ENCODE results near the gene NFIL3. TPM values are rescaled to one million over a fixed set of nuclear protein-coding genes. Genes with fewer than 3 reads are reported as not detected.

The NFIL3 gene
- total RNA-seq, 5 donors from 2014 or later (not counting 1 experiment from before 2014, with no cell fraction given) = 3.1 to 18.3 (median 3.9) TPM

- Histone ChIP-seq H3K27ac (ENCODE audit: low read length) (no peak overlapping the region), H3K4me1 (ENCODE audit: control insufficient read depth in 1 of 2, extremely low read depth in 1 of 2, insufficient read depth in 2 of 2, low read length in 2 of 2) (no peaks in the 10 kb centered on the region), H3K36me3 (ENCODE audit: control insufficient read depth in 2 of 2, extremely low read depth in 1 of 2, insufficient read depth in 1 of 2, low read length in 1 of 2) (no peaks in the 10 kb centered on the region), H3K9me3 (no peaks in the 10 kb centered on the region), H3K4me3 (ENCODE audit: control insufficient read depth in 1 of 2, extremely low read depth in 1 of 2, low read length in 1 of 2) (no peak overlapping the region), H3K27me3 (replicated peaks in 1 of 2; ENCODE audit: control insufficient read depth in 2 of 2, extremely low read depth in 1 of 2, insufficient read depth in 2 of 2, low read length in 1 of 2) (peaks cover 0 to 26% of the 10 kb centered on the region in 2 experiments)
- Mint-ChIP-seq H3K27me3 (peaks cover 31 to 40% of the 10 kb centered on the region in 2 donors), H3K9me3 (peaks cover 0 to 11% (median 8%) of the 10 kb centered on the region in 3 donors), H3K4me3 (no peak overlapping the region), H3K36me3 (peaks cover 3% of the 10 kb centered on the region), H3K4me1 (no peaks in the 10 kb centered on the region), H3K27ac (no peak overlapping the region)
- POLR2A ChIA-PET = interaction anchor here in 1 of 2 donors (0.5 kb wide), 1 partner anchor 18 kb away, joined by 3 read pairs; no protein-coding TSS in a partner anchor
- no peak for ATAC-seq (replicated peaks in 1 of 4)
- WGBS (ENCODE audit: insufficient coverage) = 86% methylated on average over 1 of the region's 1 CpG
- no peak for DNase-seq
- CTCF ChIA-PET = no interaction called here
These were observed 21.5 kb upstream of the NFIL3 start for GRCh38 chr9:91445135-91445534.

DNA sequence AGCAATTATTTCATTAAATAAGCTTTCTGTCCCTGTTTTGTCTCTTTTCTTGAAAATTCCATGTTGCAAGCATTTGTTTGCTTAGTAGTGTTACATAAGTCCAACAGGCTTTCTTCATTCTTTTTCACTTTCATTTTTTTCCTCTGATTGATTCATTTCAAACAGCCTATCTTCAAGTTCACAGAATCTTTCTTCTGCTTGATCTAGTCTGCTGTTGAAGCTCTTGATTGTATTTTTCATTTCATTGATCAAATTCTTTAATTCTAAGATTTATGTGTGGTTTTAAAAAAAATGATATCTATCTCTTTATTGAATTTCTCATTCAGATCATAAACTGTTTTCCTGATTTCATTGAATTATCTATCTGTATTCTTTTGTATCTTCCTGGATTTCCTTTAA lies 20.4 kb upstream of the NFIL3 start:
- POLR2A ChIA-PET = interaction anchor here in 1 of 2 donors (0.6 kb wide), 1 partner anchor 837 kb away, joined by 3 read pairs; no protein-coding TSS in a partner anchor

GRCh38 chr9:91443321-91443993 lies 19.8 kb upstream of the NFIL3 start:
- Mint-ChIP-seq H3K36me3 (peaks cover 3% of the 10 kb centered on the region), H3K9me3 (peaks cover 0 to 11% (median 8%) of the 10 kb centered on the region in 3 donors), H3K27me3 (peaks cover 35 to 44% of the 10 kb centered on the region in 2 donors), H3K4me3 (no peak overlapping the region), H3K27ac (no peak overlapping the region), H3K4me1 (no peaks in the 10 kb centered on the region)
- DNase-seq (no peak), ATAC-seq (replicated peaks in 1 of 4) (no peak)
- WGBS (ENCODE audit: insufficient coverage) = 100% methylated on average over 1 of the region's 8 CpGs
- Histone ChIP-seq H3K4me1 (ENCODE audit: control insufficient read depth in 1 of 2, extremely low read depth in 1 of 2, insufficient read depth in 2 of 2, low read length in 2 of 2) (no peaks in the 10 kb centered on the region), H3K36me3 (ENCODE audit: control insufficient read depth in 2 of 2, extremely low read depth in 1 of 2, insufficient read depth in 1 of 2, low read length in 1 of 2) (no peaks in the 10 kb centered on the region), H3K27ac (ENCODE audit: low read length) (no peak overlapping the region), H3K9me3 (no peaks in the 10 kb centered on the region), H3K27me3 (replicated peaks in 1 of 2; ENCODE audit: control insufficient read depth in 2 of 2, extremely low read depth in 1 of 2, insufficient read depth in 2 of 2, low read length in 1 of 2) (peaks cover 0 to 26% of the 10 kb centered on the region in 2 experiments), H3K4me3 (ENCODE audit: control insufficient read depth in 1 of 2, extremely low read depth in 1 of 2, low read length in 1 of 2) (no peak overlapping the region)
- POLR2A ChIA-PET = interaction anchor here in 1 of 2 donors (0.6 kb wide), 1 partner anchor 1366 kb away, joined by 3 read pairs; no protein-coding TSS in a partner anchor
- CTCF ChIA-PET = no interaction called here

More for the DNA sequence above, 20.4 kb upstream of the NFIL3 start:
- H3K27ac Mint-ChIP-seq = no peak overlapping the region
- H3K27me3 Mint-ChIP-seq = peaks cover 35 to 43% of the 10 kb centered on the region in 2 donors
- H3K4me3 Mint-ChIP-seq = no peak overlapping the region
- no peak for ATAC-seq (replicated peaks in 1 of 4)
- Histone ChIP-seq H3K9me3 (no peaks in the 10 kb centered on the region), H3K4me3 (ENCODE audit: control insufficient read depth in 1 of 2, extremely low read depth in 1 of 2, low read length in 1 of 2) (no peak overlapping the region), H3K36me3 (ENCODE audit: control insufficient read depth in 2 of 2, extremely low read depth in 1 of 2, insufficient read depth in 1 of 2, low read length in 1 of 2) (no peaks in the 10 kb centered on the region), H3K4me1 (ENCODE audit: control insufficient read depth in 1 of 2, extremely low read depth in 1 of 2, insufficient read depth in 2 of 2, low read length in 2 of 2) (no peaks in the 10 kb centered on the region), H3K27ac (ENCODE audit: low read length) (no peak overlapping the region), H3K27me3 (replicated peaks in 1 of 2; ENCODE audit: control insufficient read depth in 2 of 2, extremely low read depth in 1 of 2, insufficient read depth in 2 of 2, low read length in 1 of 2) (peaks cover 0 to 26% of the 10 kb centered on the region in 2 experiments)
- DNase-seq = no peak
- CTCF ChIA-PET = no interaction called here
- no peaks in the 10 kb centered on the region for H3K4me1 Mint-ChIP-seq
- peaks cover 3% of the 10 kb centered on the region for H3K36me3 Mint-ChIP-seq
- peaks cover 0 to 11% (median 8%) of the 10 kb centered on the region in 3 donors for H3K9me3 Mint-ChIP-seq

DNA sequence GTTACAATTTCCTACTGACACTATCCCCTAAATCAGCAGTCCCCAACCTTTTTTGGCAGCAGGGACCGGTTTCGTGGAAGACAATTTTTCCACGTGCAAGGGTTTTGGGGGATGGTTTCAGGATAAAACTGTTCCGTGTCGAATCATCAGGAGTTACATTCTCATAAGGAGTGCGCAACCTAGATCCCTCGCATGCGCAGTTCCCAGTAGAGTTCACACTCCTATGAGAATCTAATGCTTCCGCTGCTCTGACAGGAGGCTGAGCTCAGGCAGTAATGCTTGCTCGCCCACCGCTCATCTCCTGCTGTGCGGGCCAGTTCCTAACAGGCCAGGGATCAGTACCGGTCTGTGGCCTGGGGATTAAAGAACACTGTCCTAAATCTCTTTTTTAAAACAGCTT lies 13.2 kb upstream of the NFIL3 start:
- Mint-ChIP-seq H3K9me3 (no peaks in the 10 kb centered on the region), H3K27me3 (peaks cover 20 to 33% of the 10 kb centered on the region in 2 donors), H3K36me3 (no peaks in the 10 kb centered on the region), H3K4me3 (no peak overlapping the region), H3K4me1 (no peaks in the 10 kb centered on the region), H3K27ac (no peak overlapping the region)
- POLR2A ChIA-PET = no interaction called here
- Histone ChIP-seq H3K27me3 (replicated peaks in 1 of 2; ENCODE audit: control insufficient read depth in 2 of 2, extremely low read depth in 1 of 2, insufficient read depth in 2 of 2, low read length in 1 of 2) (peaks cover 0 to 2% of the 10 kb centered on the region in 2 experiments), H3K4me3 (ENCODE audit: control insufficient read depth in 1 of 2, extremely low read depth in 1 of 2, low read length in 1 of 2) (no peak overlapping the region), H3K36me3 (ENCODE audit: control insufficient read depth in 2 of 2, extremely low read depth in 1 of 2, insufficient read depth in 1 of 2, low read length in 1 of 2) (no peaks in the 10 kb centered on the region), H3K9me3 (no peaks in the 10 kb centered on the region), H3K4me1 (ENCODE audit: control insufficient read depth in 1 of 2, extremely low read depth in 1 of 2, insufficient read depth in 2 of 2, low read length in 2 of 2) (no peaks in the 10 kb centered on the region), H3K27ac (ENCODE audit: low read length) (no peak overlapping the region)
- ATAC-seq (replicated peaks in 1 of 4) (no peak), DNase-seq (no peak)
- WGBS (ENCODE audit: insufficient coverage) = 89% methylated on average over 7 of the region's 13 CpGs
- CTCF ChIA-PET = no interaction called here

DNA sequence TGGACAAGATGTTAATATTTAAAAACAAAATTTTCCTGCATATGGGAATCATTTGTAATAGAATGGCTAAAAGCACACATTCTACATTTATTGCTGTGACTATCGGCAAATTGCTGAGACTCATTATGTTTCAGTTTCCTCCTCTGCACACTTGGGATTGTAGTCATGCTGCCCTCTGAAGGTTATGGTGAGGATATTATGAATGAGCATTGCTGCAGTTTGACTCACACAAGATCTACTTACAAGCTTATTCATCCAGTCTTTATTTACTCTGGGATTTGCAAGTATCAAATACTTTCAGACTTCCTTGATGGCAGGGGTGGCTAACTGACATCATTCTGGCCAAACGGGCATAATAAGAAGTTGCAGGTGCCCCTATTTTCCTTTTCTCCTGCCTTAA lies 9.5 kb upstream of the NFIL3 start:
- ChIA-PET CTCF (interaction anchor here (0.6 to 2.9 kb wide), 5 partner anchors 72 to 518 kb away, joined by 3 to 7 read pairs (median 3); partner anchors contain the start of gene AUH (in 1 of the 2)), POLR2A (no interaction called here)
- H3K36me3 Mint-ChIP-seq = no peaks in the 10 kb centered on the region
- peaks cover 7 to 10% of the 10 kb centered on the region in 2 donors for H3K27me3 Mint-ChIP-seq
- H3K27ac Mint-ChIP-seq = no peak overlapping the region
- no peaks in the 10 kb centered on the region for H3K9me3 Mint-ChIP-seq
- Histone ChIP-seq H3K27ac (ENCODE audit: low read length) (no peak overlapping the region), H3K9me3 (no peaks in the 10 kb centered on the region), H3K27me3 (replicated peaks in 1 of 2; ENCODE audit: control insufficient read depth in 2 of 2, extremely low read depth in 1 of 2, insufficient read depth in 2 of 2, low read length in 1 of 2) (peaks cover 0 to 2% of the 10 kb centered on the region in 2 experiments), H3K36me3 (ENCODE audit: control insufficient read depth in 2 of 2, extremely low read depth in 1 of 2, insufficient read depth in 1 of 2, low read length in 1 of 2) (no peaks in the 10 kb centered on the region), H3K4me1 (ENCODE audit: control insufficient read depth in 1 of 2, extremely low read depth in 1 of 2, insufficient read depth in 2 of 2, low read length in 2 of 2) (no peaks in the 10 kb centered on the region), H3K4me3 (ENCODE audit: control insufficient read depth in 1 of 2, extremely low read depth in 1 of 2, low read length in 1 of 2) (no peak overlapping the region)
- DNase-seq = peak in 1 of 35 experiments; percentile 57
- 14% methylated on average over 1 of the region's 2 CpGs for WGBS (ENCODE audit: insufficient coverage)
- H3K4me1 Mint-ChIP-seq = no peaks in the 10 kb centered on the region
- peak in 3 of 4 experiments; percentile 37 to 48 (median 45) for ATAC-seq (replicated peaks in 1 of 4)
- H3K4me3 Mint-ChIP-seq = no peak overlapping the region

DNA sequence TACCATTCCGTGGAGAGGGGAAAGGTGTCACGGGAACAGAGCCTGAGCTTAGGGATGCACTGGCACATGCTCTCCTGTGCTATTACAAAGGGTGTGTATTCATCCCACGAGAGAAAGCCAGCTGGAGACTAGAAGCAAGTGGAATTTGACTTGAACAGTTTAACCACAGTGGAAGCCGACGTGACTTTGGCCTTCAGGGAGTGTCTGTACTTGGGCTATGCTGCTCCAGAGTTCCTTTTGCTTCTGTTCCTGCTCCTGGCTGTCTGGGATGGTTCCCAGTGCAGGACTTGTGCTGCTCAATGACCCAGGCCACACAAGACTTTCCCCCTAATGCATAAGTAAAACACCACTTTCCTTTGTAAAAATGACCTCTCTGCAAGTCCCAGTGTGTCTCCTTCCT lies 7.9 kb upstream of the NFIL3 start:
- Mint-ChIP-seq H3K4me1 (no peaks in the 10 kb centered on the region), H3K27ac (no peak overlapping the region), H3K9me3 (no peaks in the 10 kb centered on the region), H3K36me3 (no peaks in the 10 kb centered on the region), H3K27me3 (peaks cover 7% of the 10 kb centered on the region in 2 donors), H3K4me3 (no peak overlapping the region)
- Histone ChIP-seq H3K27ac (ENCODE audit: low read length) (no peak overlapping the region), H3K36me3 (ENCODE audit: control insufficient read depth in 2 of 2, extremely low read depth in 1 of 2, insufficient read depth in 1 of 2, low read length in 1 of 2) (no peaks in the 10 kb centered on the region), H3K9me3 (no peaks in the 10 kb centered on the region), H3K4me3 (ENCODE audit: control insufficient read depth in 1 of 2, extremely low read depth in 1 of 2, low read length in 1 of 2) (no peak overlapping the region), H3K27me3 (replicated peaks in 1 of 2; ENCODE audit: control insufficient read depth in 2 of 2, extremely low read depth in 1 of 2, insufficient read depth in 2 of 2, low read length in 1 of 2) (peaks cover 0 to 2% of the 10 kb centered on the region in 2 experiments), H3K4me1 (ENCODE audit: control insufficient read depth in 1 of 2, extremely low read depth in 1 of 2, insufficient read depth in 2 of 2, low read length in 2 of 2) (no peaks in the 10 kb centered on the region)
- POLR2A ChIA-PET = no interaction called here
- no peak for ATAC-seq (replicated peaks in 1 of 4)
- no peak for DNase-seq
- CTCF ChIA-PET = no interaction called here
- WGBS (ENCODE audit: insufficient coverage) = 89% methylated on average over 4 of the region's 5 CpGs
